K562 (cell line): ENCODE measurements around the gene B4GALT7. TPM values are rescaled to one million over a fixed set of nuclear protein-coding genes. Genes with fewer than 3 reads are reported as not detected.

Source experiments
- ATAC-seq: fragments of 200-7000 bp; cut with Tn5 transposase; 3 replicates; pipeline ENCODE4 v1.9.1; 2020; ENCODE audit warnings: moderate library complexity
- BruUV-seq: library from RNA; stranded (reverse); fragments of 400-500 nt; replicated peaks from 2 replicates; lab custom pipeline; 2021; lab: Mats Ljungman, UMichigan
- CTCF ChIA-PET: fragments of 300-600 bp; formaldehyde crosslinking; extraction: SDS; loops from one replicate; lab custom pipeline; 2021; ENCODE audit warnings: low intra/inter-chr PET ratio; lab: Yijun Ruan, JAX
- POLR2A ChIA-PET: fragments of 300-600, 350-650 bp; sonication (Branson Sonifier 250); formaldehyde crosslinking; extraction: SDS; loops from one replicate; lab custom pipeline; 2021; ENCODE audit warnings: antibody characterized with exemption, inconsistent platforms; lab: Yijun Ruan, JAX
- DNase-seq, 4 experiments: peaks; one replicate each; pipeline versions ENCODE4 v3.0.0 to v3.0.0-alpha.2; 2011 to 2018; ENCODE audit warnings: low spot score in 3 of 4, mixed read lengths in 3 of 4; ENCODE audit errors: extremely low read depth in 1 of 4
- FAIRE-seq: peaks from 2 replicates; lab custom pipeline; 2011; peaks lifted over from hg19 to GRCh38; lab: Jason Lieb, UNC
- H2AFZ ChIP-seq: 2 replicates; pipeline ENCODE4 v1.6.0; 2011; ENCODE audit warnings: low read depth, low read length, control low read depth, inconsistent platforms
- H3K27ac ChIP-seq: fragments of 200-600 bp; 3 replicates; pipeline ENCODE4 v1.8.0; 2011; ENCODE audit warnings: low read depth, mild to moderate bottlenecking, control low read depth, inconsistent platforms, low read length, moderate library complexity, mixed read lengths; ENCODE audit errors: extremely low read depth
- H3K27me3 ChIP-seq, 2 experiments: fragments of 300-600 bp in 1 of 2; 2 replicates in 1 of 2; 3 replicates in 1 of 2; pipeline versions ENCODE4 v1.6.0 to v1.8.0; 2011; ENCODE audit warnings: inconsistent platforms in 2 of 2, low read length in 2 of 2, mild to moderate bottlenecking in 1 of 2, mixed read lengths in 1 of 2, moderate library complexity in 1 of 2; ENCODE audit not compliant: control insufficient read depth in 2 of 2, insufficient read depth in 2 of 2
- H3K36me3 ChIP-seq: fragments of 300-600 bp; 3 replicates; pipeline ENCODE4 v1.8.0; 2011; ENCODE audit warnings: mild to moderate bottlenecking, low read length, inconsistent platforms; ENCODE audit not compliant: control insufficient read depth, insufficient read depth
- H3K4me1 ChIP-seq, 2 experiments: fragments of 200-600 bp in 1 of 2; replicated peaks in 1 of 2; 2 replicates in 1 of 2; 3 replicates in 1 of 2; pipeline versions ENCODE4 v1.5.1 to v1.8.0; 2011; ENCODE audit warnings: inconsistent platforms in 2 of 2, low read length in 2 of 2, mild to moderate bottlenecking in 1 of 2, mixed read lengths in 1 of 2, moderate library complexity in 1 of 2; ENCODE audit not compliant: control insufficient read depth in 2 of 2, insufficient read depth in 2 of 2
- H3K4me2 ChIP-seq: 2 replicates; pipeline ENCODE4 v1.6.1; 2011; ENCODE audit warnings: low read length, control low read depth, inconsistent platforms, mixed read lengths; ENCODE audit not compliant: insufficient read depth
- H3K4me3 ChIP-seq: fragments of 200-600 bp; sonication (generic), shearing (Covaris generic); 2 replicates; pipeline ENCODE4 v1.5.1; 2016; ENCODE audit warnings: control low read depth, inconsistent platforms
- H3K79me2 ChIP-seq: fragments of 200-600 bp; 3 replicates; pipeline ENCODE4 v1.8.0; 2011; ENCODE audit warnings: low read length, inconsistent platforms; ENCODE audit not compliant: control insufficient read depth, insufficient read depth
- H3K9ac ChIP-seq, 2 experiments: 2 replicates each; pipeline versions ENCODE4 v1.6.0 to v1.6.1; 2011; ENCODE audit warnings: low read depth in 2 of 2, low read length in 2 of 2, control low read depth in 1 of 2, inconsistent platforms in 1 of 2, mild to moderate bottlenecking in 1 of 2, mixed read lengths in 1 of 2; ENCODE audit not compliant: insufficient read depth in 1 of 2
- H3K9me1 ChIP-seq: one replicate; pipeline ENCODE4 v1.6.0; 2011; ENCODE audit warnings: inconsistent platforms, mild to moderate bottlenecking, low read length, moderate library complexity; ENCODE audit not compliant: control insufficient read depth, insufficient read depth
- H3K9me3 ChIP-seq: replicated peaks from 2 replicates; pipeline ENCODE4 v1.5.1; 2011; ENCODE audit warnings: low read depth, low read length, inconsistent platforms; ENCODE audit not compliant: control insufficient read depth, insufficient read depth
- H4K20me1 ChIP-seq: replicated peaks from 2 replicates; pipeline ENCODE4 v1.6.1; 2011; ENCODE audit warnings: low read length, inconsistent platforms, mixed read lengths; ENCODE audit not compliant: control insufficient read depth, insufficient read depth
- ARID1B ChIP-seq: fragments of 450-650 bp; IDR thresholded peaks from 2 replicates; pipeline ENCODE4 v1.6.1; 2016; ENCODE audit warnings: antibody characterized with exemption, mild to moderate bottlenecking, inconsistent platforms
- ATF4 ChIP-seq: fragments of 450-650 bp; formaldehyde crosslinking; IDR thresholded peaks from 2 replicates; pipeline ENCODE4 v1.4.0; 2022; ENCODE audit warnings: mild to moderate bottlenecking, moderate library complexity
- COPS2 ChIP-seq: fragments of 450-650 bp; conservative IDR thresholded peaks from 2 replicates; pipeline ENCODE4 v1.6.1; 2016; ENCODE audit warnings: mild to moderate bottlenecking, moderate library complexity
- E2F6 ChIP-seq, 2 experiments: IDR thresholded peaks; 2 replicates each; pipeline ENCODE4 v1.6.1; 2011; ENCODE audit warnings: borderline replicate concordance in 1 of 2, control low read depth in 1 of 2, low read depth in 1 of 2, low read length in 1 of 2, mild to moderate bottlenecking in 1 of 2, mixed read lengths in 1 of 2, moderate library complexity in 1 of 2; ENCODE audit not compliant: insufficient read depth in 1 of 2, insufficient read length in 1 of 2, poor library complexity in 1 of 2, severe bottlenecking in 1 of 2; ENCODE audit errors: extremely low read depth in 1 of 2
- FOXA3 ChIP-seq, 2 experiments: fragments of 450-650 bp in 1 of 2; sonication (generic) in 1 of 2; formaldehyde crosslinking; IDR thresholded peaks in 1 of 2; conservative IDR thresholded peaks in 1 of 2; 2 replicates each; pipeline versions ENCODE4 v1.4.0 to v1.8.0; 2020 to 2022; ENCODE audit warnings: mild to moderate bottlenecking in 2 of 2, missing genetic modification reagents in 1 of 2
- FOXP1 ChIP-seq: sonication (generic); formaldehyde crosslinking; IDR thresholded peaks from 2 replicates; pipeline ENCODE4 v1.8.0; 2022; ENCODE audit warnings: mild to moderate bottlenecking, missing genetic modification reagents
- HIVEP1 ChIP-seq: fragments of 250-450 bp; sonication (Bioruptor Pico); IDR thresholded peaks from 2 replicates; pipeline ENCODE4 v1.4.0; 2020; ENCODE audit warnings: mild to moderate bottlenecking
- HNRNPH1 ChIP-seq: fragments of 200-400 bp; formaldehyde crosslinking; optimal IDR thresholded peaks from 2 replicates; pipeline ENCODE3; 2017; ENCODE audit warnings: low read depth, mild to moderate bottlenecking, low read length, moderate library complexity
- HNRNPUL1 ChIP-seq: fragments of 200-400 bp; formaldehyde crosslinking; IDR thresholded peaks from 2 replicates; pipeline ENCODE4 v1.6.1; 2017; ENCODE audit warnings: low read length
- NBN ChIP-seq: fragments of 450-650 bp; IDR thresholded peaks from 2 replicates; pipeline ENCODE4 v1.6.1; 2016; ENCODE audit warnings: low read depth, mild to moderate bottlenecking
- NRF1 ChIP-seq, 2 experiments: fragments of 450-650 bp; IDR thresholded peaks in 1 of 2; conservative IDR thresholded peaks in 1 of 2; 2 replicates each; pipeline ENCODE4 v1.6.1; 2014; ENCODE audit warnings: mild to moderate bottlenecking in 2 of 2
- PTTG1 ChIP-seq: fragments of 450-650 bp; IDR thresholded peaks from 2 replicates; pipeline ENCODE4 v1.6.1; 2016; ENCODE audit warnings: low read depth, mild to moderate bottlenecking, missing genetic modification characterization, missing compliant biosample characterization
- TRIM25 ChIP-seq: fragments of 450-650 bp; IDR thresholded peaks from 2 replicates; pipeline ENCODE4 v1.7.0; 2016; ENCODE audit warnings: borderline replicate concordance
- ZNF324 ChIP-seq: fragments of 250-450 bp; sonication (Bioruptor Pico); IDR thresholded peaks from 2 replicates; pipeline ENCODE4 v1.4.0; 2020; ENCODE audit warnings: mild to moderate bottlenecking
- ZNF551 ChIP-seq: fragments of 250-450 bp; sonication (Bioruptor Pico); IDR thresholded peaks from 2 replicates; pipeline ENCODE4 v1.5.0; 2021; ENCODE audit warnings: mild to moderate bottlenecking, moderate library complexity
- WGBS: fragments of 100-300 bp; shearing (Covaris generic); methylation state at CpG from one replicate; pipeline ENCODE4 v1.1.6; 2016; ENCODE audit warnings: low coverage, mixed read lengths; ENCODE audit not compliant: insufficient coverage; ENCODE audit errors: missing lambda C conversion rate; 5-methylcytosine and 5-hydroxymethylcytosine counted together
- in situ Hi-C: fragments of 300-500 bp; cut with MboI; formaldehyde crosslinking; loops from 4 replicates; pipeline ENCODE4 v1.15.0; 2018; ENCODE audit warnings: inconsistent platforms, mixed read lengths
- intact Hi-C: fragments of 100-400 bp; cut with micrococcal nuclease; formaldehyde crosslinking; loops from 2 replicates; pipeline ENCODE4 v1.14.2; 2022
- polyA plus RNA-seq, 8 experiments: library from polyadenylated mRNA; depleted of rRNA in 4 of 8; stranded (reverse) in 5 of 8; unstranded in 3 of 8; fragments of >200 nt; fragmentation: Nextera tagmentation in 2 of 8; fragmentation: Illumina TruSeq in 1 of 8; extraction: Ambion mirVana in 2 of 8; extraction: Trizol in 1 of 8; gene quantifications; 2 replicates each; pipeline versions ENCODE4 v1.2.1 to v1.2.3, GENCODE V29; 2011 to 2014; ENCODE audit warnings: inconsistent platforms in 1 of 8, missing spikeins in 1 of 8
- total RNA-seq, 7 experiments: library from RNA; depleted of rRNA in 6 of 7; stranded (reverse); fragments of >200 nt in 6 of 7; fragmentation: Illumina TruSeq in 2 of 7; extraction: Trizol in 2 of 7; gene quantifications; 2 replicates each; pipeline versions ENCODE4 v1.2.1 to v1.2.3, GENCODE V29; 2011 to 2021; ENCODE audit warnings: low replicate concordance in 1 of 7
- TF ChIP-seq, protein P1 (sequence below): conservative IDR thresholded peaks from 2 replicates; pipeline ENCODE4 v1.6.1; 2011; ENCODE audit warnings: low read depth, mild to moderate bottlenecking, low read length; ENCODE audit not compliant: control insufficient read depth

The B4GALT7 gene
- total and polyA plus RNA-seq, 9 of the 15 experiments (the other 6 are each of a cell fraction or from before 2014, with no cell fraction given) = 0.34 to 17.7 (median 9.1) TPM

GRCh38 chr5:177578316-177578715, 21.6 kb upstream of the B4GALT7 start (continued):
- TF ChIP-seq ATF4 (CRISPR knock-in tag) = no peak
- TF ChIP-seq TRIM25 = no peak
- no peak for TF ChIP-seq HNRNPUL1
- TF ChIP-seq FOXP1 (CRISPR knock-in tag) = no peak
- no peak for TF ChIP-seq NBN
- TF ChIP-seq HNRNPH1 = no peak
- TF ChIP-seq PTTG1 = no peak

DNA sequence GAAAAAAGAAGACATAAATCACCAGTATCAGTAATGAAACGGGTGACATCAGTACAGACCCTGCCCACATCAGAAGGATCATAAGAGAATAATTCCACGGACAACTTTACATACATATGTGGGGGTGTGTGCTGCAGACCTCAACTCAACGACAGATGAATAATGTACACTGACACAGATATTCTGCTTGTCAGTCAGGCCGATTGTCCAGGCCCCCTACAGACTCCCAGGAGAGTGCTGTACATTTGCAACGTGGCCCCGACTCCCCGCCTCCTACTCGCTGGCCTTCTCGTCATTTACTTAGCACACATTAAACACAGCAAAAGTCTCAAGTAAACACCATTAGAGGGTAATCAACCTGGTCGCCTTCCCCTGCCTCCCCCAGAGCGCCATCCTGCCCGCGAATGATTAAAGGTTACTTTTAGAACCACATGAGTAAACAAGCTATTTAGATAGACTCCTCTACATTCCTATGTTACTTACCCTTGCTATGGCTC, 11.5 kb upstream of the B4GALT7 start:
- in situ Hi-C loops = no loop called here
- H4K20me1 ChIP-seq = peaks cover 3% of the 10 kb centered on the region
- peak; percentile 59 for FAIRE-seq
- CTCF ChIA-PET = no interaction called here
- no peak overlapping the region for H3K4me3 ChIP-seq
- intact Hi-C loops = no loop called here
- POLR2A ChIA-PET = interaction anchor here (0.7 to 1.9 kb wide), 4 partner anchors 10 to 516 kb away, joined by 3 to 5 read pairs (median 3); partner anchors contain the start of gene DOK3
- H3K27me3 ChIP-seq = peaks cover 0 to 4% of the 10 kb centered on the region in 2 experiments; a peak in 2 of 5 replicates
- H3K79me2 ChIP-seq = peaks cover 18% of the 10 kb centered on the region
- 5% methylated on average over 13 of the region's 13 CpGs for WGBS
- H3K4me1 ChIP-seq = peaks cover 4 to 7% of the 10 kb centered on the region in 2 experiments; a peak in 4 of 5 replicates
- peak overlapping the region; percentile 53; the same call in 1 of the 2 replicates for H3K4me2 ChIP-seq
- no TSS peak for BruUV-seq
- no peak overlapping the region; the same call in 2 of the 3 replicates for H3K27ac ChIP-seq
- H2AFZ ChIP-seq = peak overlapping the region; percentile 61
- H3K9me1 ChIP-seq = no peaks in the 10 kb centered on the region
- DNase-seq = peak in 3 of 4 experiments; percentile 18 to 60 (median 46)
- H3K36me3 ChIP-seq = peaks cover 5% of the 10 kb centered on the region
- peak overlapping the region; percentile 42 to 53; a peak in 3 of 4 replicates for H3K9ac ChIP-seq
- H3K9me3 ChIP-seq = no peaks in the 10 kb centered on the region
- ATAC-seq = peak; percentile 62
- TF ChIP-seq FOXA3 (CRISPR knock-in tag; conservative IDR thresholded peaks at IDR 0.05 in 1 of 2, IDR thresholded peaks at IDR 0.05 in 1 of 2) (peak; percentile 71 to 90), COPS2 (no peak), ZNF324 (CRISPR knock-in tag) (no peak), HIVEP1 (CRISPR knock-in tag) (no peak), E2F6 (IDR thresholded peaks at IDR 0.05; ENCODE audit: borderline replicate concordance in 1 of 2, extremely low read depth in 1 of 2, insufficient read depth in 1 of 2, insufficient read length in 1 of 2, low read depth in 1 of 2, low read length in 1 of 2, poor library complexity in 1 of 2, severe bottlenecking in 1 of 2) (peak in 1 of 2 experiments; percentile 36), ZNF551 (CRISPR knock-in tag) (no peak), NRF1 (conservative IDR thresholded peaks at IDR 0.05 in 1 of 2, IDR thresholded peaks at IDR 0.05 in 1 of 2) (no peak), ARID1B (0 out of 2 replicates have a peak, but pooled peaks have one; percentile 14)
- TF ChIP-seq, protein P1, sequence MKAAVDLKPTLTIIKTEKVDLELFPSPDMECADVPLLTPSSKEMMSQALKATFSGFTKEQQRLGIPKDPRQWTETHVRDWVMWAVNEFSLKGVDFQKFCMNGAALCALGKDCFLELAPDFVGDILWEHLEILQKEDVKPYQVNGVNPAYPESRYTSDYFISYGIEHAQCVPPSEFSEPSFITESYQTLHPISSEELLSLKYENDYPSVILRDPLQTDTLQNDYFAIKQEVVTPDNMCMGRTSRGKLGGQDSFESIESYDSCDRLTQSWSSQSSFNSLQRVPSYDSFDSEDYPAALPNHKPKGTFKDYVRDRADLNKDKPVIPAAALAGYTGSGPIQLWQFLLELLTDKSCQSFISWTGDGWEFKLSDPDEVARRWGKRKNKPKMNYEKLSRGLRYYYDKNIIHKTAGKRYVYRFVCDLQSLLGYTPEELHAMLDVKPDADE = no peak
